G401.6 (cell line): ENCODE data around the gene SP100.
"Not testable (repeated sequence)": the region's sequence is repeated elsewhere in the genome, so short reads cannot be mapped to it uniquely, and the experiment has no call there.

Source experiments
- FAIRE-seq: peaks from 2 replicates; lab custom pipeline; 2012; peaks lifted over from hg19 to GRCh38; lab: Jason Lieb, UNC

Gene SP100

DNA sequence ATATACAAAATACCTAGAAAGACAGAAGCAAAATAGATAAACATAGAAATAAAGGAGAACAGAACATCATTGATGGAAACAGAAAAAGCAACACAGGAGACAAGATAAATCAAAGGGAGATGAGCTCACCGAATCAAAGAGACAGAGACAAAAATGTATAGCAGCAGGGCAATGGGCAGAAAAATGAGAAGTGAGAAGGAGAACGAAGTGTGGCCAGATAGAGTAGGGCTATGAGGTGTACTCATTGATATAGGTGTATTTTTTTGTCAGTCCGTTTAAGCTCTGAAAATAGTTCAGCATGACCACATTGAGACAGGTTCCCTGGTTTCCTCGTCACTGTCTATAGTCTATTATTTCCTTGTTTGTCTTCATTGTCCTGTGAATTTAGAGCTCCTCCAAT lies 55.1 kb downstream of the SP100 start:
- no peak for FAIRE-seq

DNA sequence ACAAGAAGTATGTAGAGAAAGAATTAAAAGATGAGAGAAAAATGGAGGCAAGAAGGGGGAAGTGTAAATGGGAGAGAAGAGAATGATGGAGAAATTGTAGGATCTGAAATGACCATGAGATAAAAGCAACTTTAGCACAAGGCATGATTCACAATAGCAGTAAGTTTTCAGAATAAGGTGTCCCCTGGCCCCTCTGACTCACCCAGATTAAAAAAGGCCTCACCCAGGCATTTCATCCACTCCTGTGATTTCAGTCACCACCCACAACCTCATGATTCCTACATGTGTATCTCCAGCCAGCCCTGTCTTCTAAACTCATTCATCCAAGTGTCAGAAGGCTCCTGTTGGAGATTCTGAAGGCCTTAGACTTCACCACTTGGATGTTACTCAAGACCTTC lies 56.6 kb downstream of the SP100 start:
- FAIRE-seq = no peak

DNA sequence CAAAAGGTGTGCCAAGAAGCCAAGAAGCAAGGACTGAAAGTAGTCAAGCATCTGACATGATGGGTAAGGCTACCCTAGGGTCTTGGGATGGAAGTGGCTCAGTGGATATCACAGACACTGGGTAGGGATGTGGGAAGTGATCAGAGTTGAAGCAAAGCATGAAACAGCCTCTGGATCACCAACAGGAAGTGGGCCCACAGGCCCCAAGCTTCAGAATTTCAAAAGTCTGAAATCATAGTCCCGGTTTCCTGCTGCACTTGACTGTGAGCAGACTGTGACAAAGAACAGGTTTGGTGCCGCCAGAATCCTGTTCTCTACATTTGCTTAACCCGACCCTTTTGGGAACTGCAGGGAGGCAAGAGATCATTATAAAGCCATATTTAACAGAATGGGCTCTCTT lies 57.4 kb downstream of the SP100 start:
- no peak for FAIRE-seq

DNA sequence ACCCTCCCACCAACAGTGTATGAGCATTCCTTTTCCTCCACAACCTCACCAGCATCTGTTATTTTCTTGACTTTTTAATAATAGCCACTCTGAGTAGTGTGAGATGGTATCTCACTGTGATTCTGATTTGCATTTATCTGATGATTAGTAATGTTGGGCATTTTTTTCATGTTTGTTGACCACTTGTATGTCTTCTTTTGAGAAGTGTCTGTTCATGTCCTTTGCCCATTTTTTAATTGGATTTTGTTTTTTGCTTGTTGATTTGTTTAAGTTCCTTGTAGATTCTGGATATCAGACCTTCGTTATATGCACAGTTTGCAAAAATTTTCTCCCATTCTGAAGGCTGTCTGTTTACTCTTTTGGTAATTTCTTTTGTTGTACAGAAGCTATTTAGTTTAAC lies 59.1 kb downstream of the SP100 start:
- no peak for FAIRE-seq

DNA sequence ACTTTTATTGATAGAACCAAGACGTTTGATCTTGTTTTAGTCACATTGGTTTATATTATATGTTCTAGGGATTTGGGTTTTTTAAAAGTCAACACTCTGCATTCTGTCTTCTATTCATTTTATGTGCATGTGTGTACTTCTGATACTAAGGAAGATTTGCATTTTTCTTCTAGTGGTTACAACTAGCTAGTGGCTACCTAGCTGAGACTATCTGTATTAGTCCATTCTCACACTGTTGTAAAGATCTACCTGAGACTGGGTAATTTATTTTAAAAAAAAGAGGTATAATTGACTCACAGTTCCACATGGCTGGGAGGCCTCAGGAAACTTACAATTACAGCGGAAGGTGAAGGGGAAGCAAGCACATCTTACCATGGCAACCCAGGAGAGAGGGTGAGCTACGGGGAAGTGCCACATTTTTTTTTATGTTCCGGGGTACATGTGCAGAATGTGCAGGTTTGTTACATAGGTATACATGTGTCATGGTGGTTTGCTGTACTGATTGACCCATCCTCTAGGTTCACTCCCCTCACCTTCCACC lies 69.9 kb downstream of the SP100 start:
- FAIRE-seq = no peak

DNA sequence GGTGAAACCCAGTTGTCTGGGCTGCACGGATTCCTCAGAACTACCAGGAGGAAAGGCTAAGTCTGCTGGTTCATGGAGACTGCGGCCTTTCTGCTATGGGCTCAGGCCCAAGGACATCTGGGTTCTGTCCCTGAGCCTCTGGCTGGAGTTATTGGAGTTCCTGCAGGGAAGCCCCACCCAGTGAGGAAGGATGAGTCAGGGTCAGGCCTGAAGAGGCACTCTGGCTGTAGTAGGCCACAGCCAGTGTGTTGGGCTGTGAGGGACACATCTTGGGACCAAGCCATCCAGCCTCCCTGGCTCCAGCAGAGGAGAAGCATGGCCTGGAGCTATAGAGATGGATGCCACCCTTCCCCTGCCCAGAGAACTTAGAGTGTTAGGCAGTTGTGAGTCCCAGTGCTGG lies 75.2 kb downstream of the SP100 start:
- FAIRE-seq = not testable (repeated sequence)

DNA sequence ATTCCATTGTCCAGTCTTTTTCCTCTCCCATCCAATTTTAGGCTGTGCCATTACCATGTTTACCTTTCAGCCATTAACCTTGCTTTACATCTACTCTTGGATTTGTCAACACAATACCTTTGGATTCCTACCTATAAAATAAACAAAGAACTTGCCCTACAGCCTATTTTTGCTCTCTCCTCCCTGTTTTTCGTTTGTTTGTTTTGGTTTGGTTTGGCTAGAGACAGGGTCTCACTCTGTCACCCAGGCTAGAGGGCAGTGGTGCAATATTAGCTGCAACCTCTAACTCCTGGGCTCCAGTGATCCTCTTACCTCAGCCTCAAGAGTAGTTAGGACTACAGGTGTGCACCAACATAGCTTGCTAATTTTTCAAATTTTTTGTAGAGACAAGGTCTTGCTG lies 76.1 kb downstream of the SP100 start:
- FAIRE-seq = no peak

DNA sequence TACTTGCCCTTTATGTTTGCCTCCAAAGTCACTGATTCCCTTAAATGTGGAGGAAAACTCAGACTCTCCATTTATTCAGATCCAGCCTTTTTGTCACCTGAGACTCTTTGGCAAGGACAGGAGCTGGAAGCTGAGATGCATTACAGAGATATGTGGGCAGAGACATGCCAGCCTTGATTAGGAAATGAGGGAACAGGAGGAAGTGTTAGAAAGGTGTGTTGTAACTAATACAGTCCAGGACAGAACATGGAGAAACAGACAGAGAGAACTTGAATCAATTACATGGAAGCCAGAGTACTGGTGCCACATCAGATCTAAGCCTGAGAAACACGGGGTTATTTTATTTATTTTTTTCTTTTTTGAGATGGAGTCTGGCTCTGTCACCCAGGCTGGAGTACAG lies 79.0 kb downstream of the SP100 start:
- no peak for FAIRE-seq

DNA sequence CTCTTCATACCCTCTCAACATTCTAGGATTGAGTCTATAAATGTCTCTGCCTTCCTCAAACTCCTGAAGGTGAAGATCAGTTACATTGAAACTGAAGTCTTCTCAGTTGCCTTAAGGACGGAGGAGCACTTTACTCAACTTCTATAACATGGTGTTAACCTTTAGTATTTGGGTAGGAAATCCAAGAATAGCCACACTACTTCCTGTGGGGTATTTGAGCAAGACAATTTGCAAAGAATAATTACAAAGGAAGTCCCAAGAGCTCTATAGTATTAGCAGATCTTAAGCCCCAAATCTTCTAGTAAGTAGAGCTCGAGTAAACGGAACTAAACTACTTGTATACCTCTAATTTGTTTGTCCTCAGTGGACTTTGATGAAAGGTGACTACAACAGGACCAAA lies 80.9 kb downstream of the SP100 start:
- FAIRE-seq = no peak

DNA sequence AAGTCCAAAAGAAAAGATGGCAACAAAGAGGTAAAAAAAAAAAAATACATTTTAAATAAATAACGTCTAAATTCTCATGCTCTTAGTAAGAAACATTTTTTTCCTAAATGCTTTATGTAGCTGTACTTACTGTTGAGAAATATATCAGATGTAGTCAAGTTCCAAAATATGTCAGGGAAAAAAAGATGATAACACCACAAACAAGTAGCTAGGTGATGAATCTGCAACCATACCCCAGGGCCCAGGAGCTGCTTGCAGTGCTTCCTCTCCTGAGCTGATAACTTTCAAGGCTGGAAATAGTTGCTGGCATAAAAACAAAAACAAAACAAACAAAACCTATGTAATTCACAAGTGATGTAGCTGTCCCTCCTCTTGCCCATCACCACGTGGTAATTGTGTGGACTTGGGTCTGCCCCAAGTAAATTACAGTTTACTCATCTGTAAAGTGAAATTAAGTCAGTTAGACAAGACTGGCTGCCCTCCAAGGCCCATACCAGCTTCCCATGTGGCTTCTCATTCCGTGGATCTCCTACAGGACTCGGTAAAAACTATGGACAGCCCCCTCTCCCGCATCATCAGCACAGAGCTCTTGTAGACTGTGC lies 82.6 kb downstream of the SP100 start:
- FAIRE-seq = no peak

DNA sequence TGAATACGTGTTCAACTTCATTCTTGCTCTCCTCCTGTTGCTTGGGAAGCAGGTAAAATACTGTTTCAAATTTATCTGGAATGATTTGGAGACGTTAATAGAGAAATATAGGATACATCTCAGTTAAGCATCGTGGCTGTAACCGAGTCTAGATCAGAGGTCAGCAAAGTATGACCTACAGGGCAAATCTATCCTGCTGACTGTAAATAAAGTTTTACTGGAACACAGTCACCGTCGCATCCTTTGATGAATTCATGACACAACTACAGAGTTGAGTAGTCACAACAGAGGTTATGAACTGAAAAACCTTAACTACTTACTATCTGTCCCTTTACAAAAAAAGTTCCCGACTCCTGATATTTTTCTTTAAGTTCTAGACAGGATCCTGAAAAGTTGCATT lies 86.6 kb downstream of the SP100 start:
- no peak for FAIRE-seq

DNA sequence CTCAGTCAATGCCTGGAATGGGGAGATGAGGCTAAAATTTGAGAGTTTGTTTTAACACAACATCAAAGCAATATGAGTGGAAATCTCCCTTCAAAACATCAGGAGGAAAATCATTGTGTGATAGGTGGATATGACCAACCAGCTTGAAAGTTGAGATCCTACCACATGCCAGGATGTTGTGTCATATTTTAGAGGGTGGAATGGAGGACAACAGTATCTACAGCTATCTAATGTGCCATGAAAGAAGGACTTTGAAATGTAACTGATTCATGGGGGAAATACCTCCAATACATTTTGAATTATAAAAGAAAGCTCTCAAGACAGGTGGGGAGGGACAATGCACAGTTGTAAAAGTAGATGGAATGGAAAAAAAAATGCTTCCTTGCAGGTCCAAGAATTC lies 87.8 kb downstream of the SP100 start:
- no peak for FAIRE-seq

DNA sequence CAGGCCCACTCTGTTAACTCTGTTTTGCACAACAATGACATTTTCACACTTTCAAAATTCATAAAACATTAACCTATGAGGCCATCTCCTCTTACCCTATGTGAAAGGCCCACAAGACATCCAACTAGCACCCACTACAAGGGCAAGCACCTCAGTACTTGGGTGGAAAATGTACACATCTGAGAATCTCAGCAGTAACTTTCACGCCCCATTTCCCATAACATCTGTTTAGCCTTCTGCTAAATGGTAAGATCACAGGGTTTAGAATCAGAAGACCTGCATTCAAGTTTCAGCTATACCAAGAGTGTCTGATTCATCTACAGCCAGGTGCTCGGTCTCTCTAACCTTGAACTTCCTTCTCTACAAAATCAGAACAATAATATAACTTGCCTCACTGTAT lies 89.2 kb downstream of the SP100 start:
- no peak for FAIRE-seq

DNA sequence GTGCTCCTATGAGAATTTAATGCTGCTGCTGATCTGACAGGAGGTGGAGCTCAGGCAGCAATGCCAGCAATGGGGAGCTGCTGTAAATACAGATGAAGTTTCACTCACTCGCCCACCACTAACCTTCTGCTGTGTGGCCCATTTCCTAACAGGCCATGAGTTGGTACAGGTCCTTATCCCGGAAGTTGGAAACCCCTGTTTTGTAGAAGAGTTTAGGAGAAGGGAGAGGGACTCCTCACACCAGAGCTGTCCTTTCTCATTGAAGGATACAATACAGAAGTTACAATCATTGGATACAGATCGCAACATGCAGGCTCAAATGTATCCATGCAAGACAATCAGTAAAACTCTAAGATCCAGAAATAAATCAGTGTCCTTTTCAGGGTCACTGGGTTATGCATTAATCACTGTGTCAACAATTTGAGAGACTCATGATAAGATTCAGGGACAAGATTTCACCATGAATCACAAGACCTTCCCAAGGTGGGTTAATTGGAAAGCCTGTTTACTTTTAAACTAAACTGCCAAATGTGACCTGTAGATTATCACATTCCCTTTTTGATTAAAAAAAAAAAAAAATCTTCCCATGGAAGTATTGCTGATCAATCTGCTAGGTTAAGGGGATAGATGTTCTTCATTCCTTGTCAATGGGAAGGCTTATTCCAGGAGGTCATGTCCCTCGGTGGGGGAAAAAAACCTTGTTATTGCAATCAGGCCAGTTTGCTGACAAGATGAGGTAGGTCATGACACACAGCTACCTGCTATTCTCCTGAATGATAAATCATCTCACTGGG lies 97.2 kb downstream of the SP100 start:
- FAIRE-seq = no peak

DNA sequence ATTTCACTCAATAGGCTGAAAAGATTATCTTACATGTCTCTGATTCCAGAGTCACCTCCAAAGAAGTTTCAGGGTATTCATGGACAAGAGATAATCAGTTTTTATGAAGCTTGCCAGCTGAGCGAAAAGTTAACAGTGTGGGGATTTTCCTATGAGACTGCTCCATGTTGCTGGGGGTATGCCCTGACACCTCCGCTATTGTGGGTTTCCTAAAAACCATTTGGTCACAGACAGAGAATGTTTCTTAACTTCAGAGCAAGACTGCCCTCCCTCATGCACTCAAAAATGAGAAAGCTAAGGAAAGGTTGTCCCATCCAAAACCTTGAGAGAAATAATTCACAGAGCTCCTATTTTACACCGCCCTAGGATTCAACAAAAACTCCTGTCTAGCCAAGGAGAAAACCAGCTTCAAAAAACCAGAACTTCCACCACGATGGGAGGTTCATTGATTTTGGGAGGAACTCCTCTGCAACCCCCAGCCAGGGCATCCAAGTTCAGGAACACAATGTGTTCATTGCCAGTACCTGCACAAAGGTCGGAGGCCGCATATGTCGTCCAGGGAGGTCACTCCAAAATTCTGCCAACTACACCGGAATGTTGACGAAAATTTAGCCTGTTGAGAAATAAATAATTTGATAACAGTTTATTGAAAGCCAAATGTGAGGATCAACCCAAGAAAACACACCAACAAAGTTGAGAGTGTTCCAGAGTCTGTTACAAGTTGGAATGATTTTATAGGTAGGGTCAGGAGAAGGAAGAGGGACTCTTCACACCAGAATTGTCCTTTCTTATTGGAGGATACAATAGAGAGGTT lies 104.3 kb downstream of the SP100 start:
- FAIRE-seq = no peak

DNA sequence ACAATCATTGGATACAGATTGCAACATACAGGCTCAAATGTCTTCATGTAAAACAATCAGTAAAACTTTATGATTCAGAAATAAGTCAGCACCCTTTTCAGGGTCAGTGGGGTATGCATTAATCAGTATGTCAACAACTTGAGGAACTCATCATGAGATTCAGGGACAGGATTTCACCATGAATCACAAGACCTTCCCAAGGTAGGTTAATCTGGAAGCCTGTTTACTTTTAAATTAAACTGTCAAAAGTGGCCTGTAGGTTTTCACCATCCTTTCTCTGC lies 104.8 kb downstream of the SP100 start:
- no peak for FAIRE-seq

DNA sequence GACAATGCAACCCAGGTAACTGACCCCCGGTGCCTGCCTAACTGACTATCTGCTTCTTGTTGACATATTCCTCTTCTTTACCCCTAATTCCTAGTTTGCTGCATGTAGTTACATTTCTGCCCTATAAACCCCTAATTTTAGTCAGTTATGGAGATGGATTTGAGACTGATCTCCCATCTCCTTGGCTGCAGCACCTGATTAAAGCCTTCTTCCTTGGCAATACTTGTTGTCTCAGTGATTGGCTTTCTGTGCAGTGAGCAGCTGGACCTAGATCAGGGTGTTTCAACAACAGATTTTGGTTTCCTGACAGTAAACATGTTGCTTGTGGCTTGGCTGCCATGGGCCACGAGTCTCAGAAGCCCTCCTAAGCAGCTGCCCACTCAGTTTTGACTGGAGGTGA lies 105.4 kb downstream of the SP100 start:
- no peak for FAIRE-seq

DNA sequence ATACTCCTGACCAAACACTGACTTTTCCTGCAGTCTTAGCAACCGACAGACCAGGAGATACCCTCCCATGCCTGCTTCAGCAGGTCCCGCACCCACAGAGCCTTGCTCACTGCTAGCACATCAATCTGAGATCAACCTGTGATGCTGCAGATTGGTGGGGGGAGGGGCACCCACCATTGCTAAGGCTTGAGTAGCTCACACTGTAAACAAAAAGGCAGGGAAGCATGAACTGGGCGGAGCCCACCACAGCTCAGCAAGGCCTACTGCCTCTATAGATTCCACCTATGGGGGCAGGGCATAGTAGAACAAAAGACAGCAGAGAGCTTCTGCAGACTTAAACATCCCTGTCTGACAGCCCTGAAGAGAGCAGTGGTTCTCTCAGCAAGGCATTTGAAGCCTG lies 109.7 kb downstream of the SP100 start:
- FAIRE-seq = no peak

DNA sequence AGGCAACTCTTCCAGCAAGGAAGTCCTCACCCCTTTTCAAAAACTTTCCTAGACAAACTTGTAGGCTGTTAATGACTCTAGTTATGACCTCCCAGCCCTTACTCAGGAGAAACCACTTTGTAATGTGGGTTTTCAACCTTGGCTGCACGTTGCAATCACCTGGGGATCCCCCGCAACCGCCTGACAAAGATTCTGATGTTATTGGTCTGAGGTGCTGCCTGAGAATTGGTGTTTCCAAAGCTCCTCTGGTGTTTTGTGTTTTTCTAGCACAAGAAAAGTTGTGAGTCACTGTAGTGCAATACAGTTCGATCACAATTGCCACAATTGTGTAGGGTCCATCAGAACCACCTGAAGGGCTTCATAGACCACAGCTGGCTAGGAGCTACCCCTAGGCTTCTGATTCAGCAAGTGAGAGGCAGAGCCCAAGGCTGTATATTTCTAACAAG lies 121.6 kb downstream of the SP100 start:
- no peak for FAIRE-seq

DNA sequence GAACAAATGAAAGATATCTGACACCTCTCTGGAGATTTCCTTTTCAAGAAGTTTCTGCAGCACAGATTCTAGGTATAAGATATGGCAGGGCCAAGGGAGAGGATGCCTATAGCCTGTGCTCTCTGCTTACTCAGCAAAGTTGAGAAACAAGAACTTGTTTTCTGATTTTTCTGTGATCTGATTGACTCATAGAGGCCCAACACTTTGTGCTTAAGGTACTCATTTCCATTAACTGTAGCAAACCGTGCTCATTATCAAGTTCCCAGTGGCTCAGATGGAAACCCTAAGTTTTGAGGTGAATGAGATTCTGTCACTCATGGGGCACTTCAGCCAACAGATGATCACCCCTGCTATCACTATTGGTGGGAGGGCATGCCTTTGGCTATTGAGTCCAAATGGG lies 124.3 kb downstream of the SP100 start:
- FAIRE-seq = no peak

DNA sequence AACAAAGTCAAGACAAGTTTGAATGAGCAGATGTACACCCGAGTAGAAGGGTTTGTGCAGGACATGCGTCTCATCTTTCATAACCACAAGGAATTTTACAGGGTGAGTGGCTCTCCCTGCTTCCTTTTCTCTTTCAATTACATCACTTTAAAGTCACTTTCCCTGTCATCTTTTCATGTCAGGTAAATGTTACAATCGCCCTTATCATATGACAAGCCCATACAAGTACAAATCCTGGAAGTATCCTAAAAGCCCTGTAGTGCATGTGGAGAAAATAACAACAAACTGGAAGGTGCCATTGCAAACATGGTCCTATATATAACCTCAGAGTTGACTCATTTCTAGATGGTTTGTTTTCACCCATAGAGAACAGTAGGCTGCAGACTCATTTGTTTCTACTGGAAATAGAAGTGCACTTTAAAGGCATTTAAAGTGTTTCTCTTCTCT lies 126.0 kb downstream of the SP100 start:
- no peak for FAIRE-seq

DNA sequence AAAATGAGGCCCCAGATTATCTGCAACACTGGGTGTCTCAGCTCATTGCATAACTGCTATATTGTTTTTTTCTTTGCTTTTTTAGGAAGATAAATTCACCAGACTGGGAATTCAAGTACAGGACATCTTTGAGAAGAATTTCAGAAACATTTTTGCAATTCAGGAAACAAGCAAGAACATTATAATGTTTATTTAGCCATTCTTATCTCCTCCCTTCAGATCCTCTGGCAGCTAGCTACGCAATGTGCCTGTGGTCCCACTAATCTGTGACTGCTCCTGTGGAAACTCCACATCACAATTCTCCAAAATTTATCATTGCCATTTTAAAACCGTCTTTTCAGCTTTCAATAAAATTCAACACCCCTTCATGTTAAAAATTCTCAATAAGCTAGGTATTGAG lies 126.8 kb downstream of the SP100 start:
- no peak for FAIRE-seq

DNA sequence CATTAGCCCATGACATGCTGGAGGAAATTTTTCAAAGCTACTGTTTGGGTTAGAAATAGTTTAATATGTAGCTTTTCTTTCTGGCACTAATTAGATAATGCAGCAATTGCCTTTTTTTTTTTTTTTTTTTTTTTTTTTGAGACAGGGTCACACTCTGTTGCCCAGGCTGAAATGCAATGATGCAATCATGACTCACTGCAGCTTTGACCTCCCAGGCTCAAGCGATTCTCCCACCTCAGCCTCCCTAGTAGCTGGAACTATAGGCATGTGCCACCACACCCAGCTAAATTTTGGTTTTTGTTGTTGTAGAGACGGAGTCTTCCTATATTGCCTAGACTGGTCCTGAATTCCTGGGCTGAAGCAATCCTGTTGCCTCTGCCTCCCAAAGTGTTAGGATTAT lies 136.2 kb downstream of the SP100 start:
- no peak for FAIRE-seq
